Measurements from ENCODE around the gene SET. TPM values are rescaled to one million over a fixed set of nuclear protein-coding genes. Genes with fewer than 3 reads are reported as not detected.

The SET gene
- total and polyA plus RNA-seq, 2 of the 8 experiments (the other 6 are each of a cell fraction or from before 2014, with no cell fraction given), result 466 to 1,345 TPM

DNA sequence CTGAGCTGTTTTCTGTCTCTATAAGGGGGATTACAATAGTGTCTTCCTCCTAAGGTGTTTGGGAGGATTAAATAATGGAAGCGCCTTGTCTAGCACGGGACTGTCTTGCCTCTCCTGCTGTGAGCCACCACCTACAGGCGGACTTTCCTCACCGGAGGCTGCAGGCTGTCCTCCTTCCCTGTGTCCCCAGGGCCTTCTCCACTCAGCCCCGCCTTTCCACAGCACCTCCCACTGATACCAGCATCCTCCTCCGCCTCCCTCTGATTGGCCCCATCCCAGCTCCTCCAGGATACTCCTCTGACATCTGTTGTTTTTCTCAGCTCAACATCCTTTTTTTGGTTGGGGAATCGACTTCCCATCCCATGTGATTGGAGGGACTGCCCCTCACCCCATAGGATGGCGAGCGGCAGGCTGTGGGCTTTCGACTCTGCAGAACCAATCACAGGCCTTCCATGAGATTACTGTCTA, 35.8 kb downstream of the SET start (continued):
- TF ChIP-seq RNF2 (IDR thresholded peaks at IDR 0.05; ENCODE audit: borderline replicate concordance, low read depth, low read length, missing control alignments, poor library complexity, severe bottlenecking) (no peak), CBX8 (IDR thresholded peaks at IDR 0.05; ENCODE audit: borderline replicate concordance, low read depth, low read length) (no peak), SP4 (IDR thresholded peaks at IDR 0.05; ENCODE audit: low read length) (no peak), SIRT6 (IDR thresholded peaks at IDR 0.05; ENCODE audit: low read length) (no peak), CHD2 (IDR thresholded peaks at IDR 0.05; ENCODE audit: low read length) (peak; percentile 71; the same call in 1 of the 2 replicates), TAF7 (optimal IDR thresholded peaks at IDR 0.05; ENCODE audit: borderline replicate concordance, low read depth, low read length) (peak; percentile 2), JUND (IDR thresholded peaks at IDR 0.05; ENCODE audit: low read length) (no peak), CEBPB (IDR thresholded peaks at IDR 0.05; ENCODE audit: low read depth, low read length) (no peak), RXRA (IDR thresholded peaks at IDR 0.05; ENCODE audit: insufficient read depth, low read depth, low read length) (no peak), SUZ12 (IDR thresholded peaks at IDR 0.05; ENCODE audit: low read length) (no peak), CBX5 (IDR thresholded peaks at IDR 0.05; ENCODE audit: low read depth, low read length) (no peak), ASH2L (IDR thresholded peaks at IDR 0.05; ENCODE audit: low read length) (no peak), TBP (IDR thresholded peaks at IDR 0.05; ENCODE audit: low read depth, low read length) (no peak), POLR2AphosphoS5 (IDR thresholded peaks at IDR 0.05; ENCODE audit: low read depth, low read length) (no peak), TEAD4 (IDR thresholded peaks at IDR 0.05; ENCODE audit: low read depth, low read length) (no peak)
- TF ChIP-seq, protein P1, sequence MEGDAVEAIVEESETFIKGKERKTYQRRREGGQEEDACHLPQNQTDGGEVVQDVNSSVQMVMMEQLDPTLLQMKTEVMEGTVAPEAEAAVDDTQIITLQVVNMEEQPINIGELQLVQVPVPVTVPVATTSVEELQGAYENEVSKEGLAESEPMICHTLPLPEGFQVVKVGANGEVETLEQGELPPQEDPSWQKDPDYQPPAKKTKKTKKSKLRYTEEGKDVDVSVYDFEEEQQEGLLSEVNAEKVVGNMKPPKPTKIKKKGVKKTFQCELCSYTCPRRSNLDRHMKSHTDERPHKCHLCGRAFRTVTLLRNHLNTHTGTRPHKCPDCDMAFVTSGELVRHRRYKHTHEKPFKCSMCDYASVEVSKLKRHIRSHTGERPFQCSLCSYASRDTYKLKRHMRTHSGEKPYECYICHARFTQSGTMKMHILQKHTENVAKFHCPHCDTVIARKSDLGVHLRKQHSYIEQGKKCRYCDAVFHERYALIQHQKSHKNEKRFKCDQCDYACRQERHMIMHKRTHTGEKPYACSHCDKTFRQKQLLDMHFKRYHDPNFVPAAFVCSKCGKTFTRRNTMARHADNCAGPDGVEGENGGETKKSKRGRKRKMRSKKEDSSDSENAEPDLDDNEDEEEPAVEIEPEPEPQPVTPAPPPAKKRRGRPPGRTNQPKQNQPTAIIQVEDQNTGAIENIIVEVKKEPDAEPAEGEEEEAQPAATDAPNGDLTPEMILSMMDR (IDR thresholded peaks at IDR 0.05; ENCODE audit: control extremely low read depth in 1 of 3, insufficient read depth in 1 of 3, low read depth in 1 of 3, low read length in 3 of 3), result no peak
- TF ChIP-seq, protein P2, sequence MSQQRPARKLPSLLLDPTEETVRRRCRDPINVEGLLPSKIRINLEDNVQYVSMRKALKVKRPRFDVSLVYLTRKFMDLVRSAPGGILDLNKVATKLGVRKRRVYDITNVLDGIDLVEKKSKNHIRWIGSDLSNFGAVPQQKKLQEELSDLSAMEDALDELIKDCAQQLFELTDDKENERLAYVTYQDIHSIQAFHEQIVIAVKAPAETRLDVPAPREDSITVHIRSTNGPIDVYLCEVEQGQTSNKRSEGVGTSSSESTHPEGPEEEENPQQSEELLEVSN (IDR thresholded peaks at IDR 0.05), result no peak
- TF ChIP-seq, protein P3, sequence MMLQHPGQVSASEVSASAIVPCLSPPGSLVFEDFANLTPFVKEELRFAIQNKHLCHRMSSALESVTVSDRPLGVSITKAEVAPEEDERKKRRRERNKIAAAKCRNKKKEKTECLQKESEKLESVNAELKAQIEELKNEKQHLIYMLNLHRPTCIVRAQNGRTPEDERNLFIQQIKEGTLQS (IDR thresholded peaks at IDR 0.05; ENCODE audit: insufficient read depth, low read depth, low read length), result no peak

Measured in H1 (cell line).